ENCODE measurements around the gene RASA3. TPM values are rescaled to one million over a fixed set of nuclear protein-coding genes. Genes with fewer than 3 reads are reported as not detected.

RASA3 gene
- total and polyA plus RNA-seq, 12 donors = 6.8 to 16.9 (median 10.3) TPM

DNA sequence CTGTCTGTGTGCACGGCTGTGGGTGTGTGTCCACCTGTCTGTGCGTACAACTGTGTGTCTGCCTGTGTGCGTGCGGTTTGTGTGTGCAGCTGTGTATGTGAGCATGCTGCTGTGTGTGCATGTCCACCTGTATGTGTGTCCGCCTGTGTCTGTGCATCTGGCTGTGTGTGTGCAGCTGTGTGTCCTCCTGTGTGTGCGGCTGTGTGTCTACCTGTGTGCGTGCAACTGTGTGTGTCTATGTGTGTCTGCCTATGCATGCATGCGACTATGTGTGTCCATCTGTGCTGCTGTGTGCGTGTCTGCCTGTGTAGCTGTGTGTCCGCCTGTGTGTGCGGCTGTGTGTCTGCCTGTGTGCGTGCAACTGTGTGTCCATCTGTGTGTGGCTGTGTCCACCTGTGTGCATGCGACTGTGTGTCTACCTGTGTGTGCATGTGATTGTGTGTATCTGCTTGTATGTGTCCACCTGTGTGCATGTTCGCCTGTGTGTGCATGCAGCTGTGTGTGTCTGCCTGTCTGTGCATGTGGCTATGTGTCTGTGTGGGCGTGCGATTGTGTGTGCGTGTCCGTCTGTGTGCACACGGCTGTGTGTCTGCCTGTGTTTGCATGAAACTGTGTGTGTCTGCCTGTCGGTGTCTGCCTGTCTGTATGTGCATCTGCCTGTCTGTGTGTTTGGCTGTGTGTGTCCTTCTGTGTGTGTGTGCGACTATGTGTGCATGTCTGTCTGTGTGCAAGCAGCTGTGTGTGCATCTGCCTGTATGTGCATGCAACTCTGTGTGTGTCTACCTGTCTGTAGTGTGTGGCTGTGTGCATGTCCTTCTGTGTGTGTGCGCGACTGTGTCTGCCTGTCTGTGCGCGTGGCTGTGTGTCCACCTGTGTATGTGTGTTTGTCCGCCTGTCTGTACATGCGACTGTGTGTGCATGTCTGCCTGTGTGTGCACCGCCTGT, 101.5 kb downstream of the RASA3 start:
- Histone ChIP-seq H3K27me3 (no peaks in the 10 kb centered on the region), H3K4me1 (peaks cover 14 to 49% (median 39%) of the 10 kb centered on the region in 9 donors), H3K36me3 (peaks cover 0 to 36% (median 0%) of the 10 kb centered on the region in 9 donors), H3K4me3 (no peak overlapping the region), H3K9me3 (no peaks in the 10 kb centered on the region), H3K27ac (no peak overlapping the region)
- WGBS, 2 donors = 91 to 95% methylated on average over 28 of the region's 28 CpGs
- TF ChIP-seq, protein P1, sequence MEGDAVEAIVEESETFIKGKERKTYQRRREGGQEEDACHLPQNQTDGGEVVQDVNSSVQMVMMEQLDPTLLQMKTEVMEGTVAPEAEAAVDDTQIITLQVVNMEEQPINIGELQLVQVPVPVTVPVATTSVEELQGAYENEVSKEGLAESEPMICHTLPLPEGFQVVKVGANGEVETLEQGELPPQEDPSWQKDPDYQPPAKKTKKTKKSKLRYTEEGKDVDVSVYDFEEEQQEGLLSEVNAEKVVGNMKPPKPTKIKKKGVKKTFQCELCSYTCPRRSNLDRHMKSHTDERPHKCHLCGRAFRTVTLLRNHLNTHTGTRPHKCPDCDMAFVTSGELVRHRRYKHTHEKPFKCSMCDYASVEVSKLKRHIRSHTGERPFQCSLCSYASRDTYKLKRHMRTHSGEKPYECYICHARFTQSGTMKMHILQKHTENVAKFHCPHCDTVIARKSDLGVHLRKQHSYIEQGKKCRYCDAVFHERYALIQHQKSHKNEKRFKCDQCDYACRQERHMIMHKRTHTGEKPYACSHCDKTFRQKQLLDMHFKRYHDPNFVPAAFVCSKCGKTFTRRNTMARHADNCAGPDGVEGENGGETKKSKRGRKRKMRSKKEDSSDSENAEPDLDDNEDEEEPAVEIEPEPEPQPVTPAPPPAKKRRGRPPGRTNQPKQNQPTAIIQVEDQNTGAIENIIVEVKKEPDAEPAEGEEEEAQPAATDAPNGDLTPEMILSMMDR (IDR thresholded peaks at IDR 0.05) = no peak
- intact Hi-C loops (cut with DNase I) = no loop called here
- ATAC-seq (no peak), DNase-seq (peak in 1 of 2 donors; percentile 7)

DNA sequence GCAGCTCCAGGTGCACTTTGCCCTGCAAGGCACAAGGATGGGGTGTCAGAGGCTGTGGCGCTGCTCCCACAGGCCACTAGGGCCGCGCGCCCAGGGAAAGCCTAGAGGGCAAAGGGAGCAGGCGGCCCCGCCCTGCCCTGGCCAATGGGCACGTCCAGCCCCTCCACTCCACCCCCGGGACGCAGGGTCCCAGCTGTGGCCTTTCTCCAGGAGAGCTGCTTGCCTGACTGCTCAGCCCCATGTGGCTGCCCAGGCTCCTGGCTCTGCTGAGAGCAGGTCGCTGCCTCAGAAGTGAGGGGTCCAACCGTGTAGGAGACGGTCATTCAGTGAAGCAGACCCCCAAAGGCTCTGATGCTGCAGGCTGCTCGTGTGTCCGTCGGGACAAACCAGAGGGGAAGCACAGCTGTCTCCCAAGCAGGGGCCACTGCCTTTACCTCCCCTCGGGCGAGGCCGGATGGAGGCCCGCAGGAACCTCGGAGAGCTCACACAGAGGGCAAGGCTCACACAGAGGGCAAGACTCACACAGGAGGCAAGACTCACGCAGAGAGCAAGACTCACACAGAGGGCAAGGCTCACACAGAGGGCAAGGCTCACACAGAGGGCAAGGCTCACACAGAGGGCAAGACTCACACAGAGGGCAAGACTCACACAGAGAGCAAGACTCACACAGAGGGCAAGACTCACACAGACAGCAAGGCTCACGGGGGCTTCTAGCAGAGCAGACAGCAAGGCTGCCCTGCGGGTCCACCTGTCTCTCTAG, 102.4 kb downstream of the RASA3 start:
- TF ChIP-seq, protein P1 (IDR thresholded peaks at IDR 0.05) = no peak
- Histone ChIP-seq H3K4me1 (peaks cover 14 to 47% (median 38%) of the 10 kb centered on the region in 9 donors), H3K27me3 (no peaks in the 10 kb centered on the region), H3K9me3 (no peaks in the 10 kb centered on the region), H3K27ac (no peak overlapping the region), H3K4me3 (no peak overlapping the region), H3K36me3 (peaks cover 0 to 31% (median 0%) of the 10 kb centered on the region in 9 donors)
- DNase-seq (peak in 1 of 2 donors; percentile 11), ATAC-seq (peak in 1 of 8 donors; percentile 31)
- intact Hi-C loops (cut with DNase I) = loop anchor here in 1 of 10 donors (5.0 kb wide), 2 partner anchors 37 to 102 kb away; partner anchors contain the start of gene RASA3
- WGBS, 2 donors = 89% methylated on average over 23 of the region's 23 CpGs

DNA sequence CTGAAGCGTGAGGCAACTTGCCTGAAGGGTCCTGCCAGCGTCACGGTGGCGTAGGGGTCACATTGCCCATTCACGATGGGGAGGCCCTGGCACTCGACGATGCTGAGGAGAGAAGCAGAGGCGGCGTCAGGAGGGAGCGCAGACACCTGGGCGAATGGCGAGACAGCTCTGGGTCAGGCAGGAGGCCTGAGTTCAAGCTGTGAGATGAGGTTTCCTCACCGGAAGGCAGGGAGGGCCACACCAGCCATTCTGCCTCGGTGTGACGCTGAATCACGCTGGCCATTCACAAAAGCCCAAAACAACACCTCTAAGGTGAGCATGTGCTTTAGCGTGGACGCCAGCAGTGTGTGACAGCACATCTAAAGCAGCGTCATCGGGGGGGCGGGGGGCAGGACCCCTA, 104.6 kb downstream of the RASA3 start:
- Histone ChIP-seq H3K4me1 (peaks cover 14 to 44% (median 38%) of the 10 kb centered on the region in 9 donors), H3K4me3 (no peak overlapping the region), H3K9me3 (no peaks in the 10 kb centered on the region), H3K27me3 (no peaks in the 10 kb centered on the region), H3K36me3 (peaks cover 0 to 50% (median 0%) of the 10 kb centered on the region in 9 donors), H3K27ac (peak overlapping the region in 4 of 10 donors; percentile 18 to 75 (median 43))
- TF ChIP-seq, protein P1 (IDR thresholded peaks at IDR 0.05) = no peak
- DNase-seq = peak in 1 of 2 donors; percentile 11
- WGBS, 2 donors = 94 to 96% methylated on average over 21 of the region's 21 CpGs
- ATAC-seq = no peak
- intact Hi-C loops (cut with DNase I) = loop anchor here in 1 of 10 donors (5.0 kb wide), 2 partner anchors 39 to 104 kb away; partner anchors contain the start of gene RASA3

Data from heart right ventricle (tissue), 16 donors.